ENCODE results near the gene ARHGAP18.

The ARHGAP18 gene

GRCh38 chr6:129546702-129547101 lies 163.3 kb downstream of the ARHGAP18 start:
- in situ Hi-C loops (cut with MboI; ENCODE audit: low sequenced_read_pairs): no loop called here

- in situ Hi-C loops (cut with MboI; ENCODE audit: low sequenced_read_pairs): no loop called here
Observed at GRCh38 chr6:129544892-129545612, 164.9 kb downstream of the ARHGAP18 start.

- in situ Hi-C loops (cut with MboI; ENCODE audit: low sequenced_read_pairs): no loop called here
Observed at GRCh38 chr6:129543981-129544380, 166.0 kb downstream of the ARHGAP18 start.

GRCh38 chr6:129542705-129543104 lies 167.3 kb downstream of the ARHGAP18 start:
- in situ Hi-C loops (cut with MboI; ENCODE audit: low sequenced_read_pairs): no loop called here

- in situ Hi-C loops (cut with MboI; ENCODE audit: low sequenced_read_pairs): no loop called here
Observed at GRCh38 chr6:129539032-129539431, 170.9 kb downstream of the ARHGAP18 start.

- in situ Hi-C loops (cut with MboI; ENCODE audit: low sequenced_read_pairs): no loop called here
Observed at GRCh38 chr6:129536271-129536670, 173.7 kb downstream of the ARHGAP18 start.

GRCh38 chr6:129534926-129535325 lies 175.1 kb downstream of the ARHGAP18 start:
- in situ Hi-C loops (cut with MboI; ENCODE audit: low sequenced_read_pairs): no loop called here

Data from HL-60/S4 treated with retinoic acid at 250 ng/mL for 4 days and 3 days (cell line).